ENCODE measurements around the gene TTC13. TPM values are rescaled to one million over a fixed set of nuclear protein-coding genes. Genes with fewer than 3 reads are reported as not detected.

Gene TTC13
- total RNA-seq, 1 experiment from 2014 or later = 33.0 TPM

- Histone ChIP-seq H3K9me3 (no peaks in the 10 kb centered on the region), H3K36me3 (peaks cover 14% of the 10 kb centered on the region), H3K27me3 (no peaks in the 10 kb centered on the region), H3K4me3 (no peak overlapping the region)
- no peak for DNase-seq
Measured at GRCh38 chr1:230975636-230976035, 3.0 kb downstream of the TTC13 start.

DNA sequence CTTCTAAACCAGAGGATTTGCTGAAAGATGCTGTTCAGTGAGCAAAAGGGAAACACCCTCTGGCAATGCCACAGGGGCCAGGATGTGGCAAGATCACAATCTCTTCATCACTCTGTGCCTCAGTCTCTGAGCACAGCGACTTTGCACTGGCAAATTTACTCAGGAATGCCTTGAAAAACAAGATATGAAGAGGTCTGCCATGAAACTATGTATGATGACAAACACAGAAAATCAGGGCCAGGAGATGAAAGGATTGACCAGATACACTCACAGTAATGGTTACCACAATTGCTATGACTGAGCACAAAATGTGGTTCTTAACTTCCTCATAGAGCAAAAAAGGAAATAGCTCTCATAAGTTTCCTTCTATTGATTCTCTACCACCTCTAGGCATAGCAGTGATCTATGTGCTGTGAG lies 5.8 kb downstream of the TTC13 start:
- Histone ChIP-seq H3K4me3 (no peak overlapping the region), H3K27me3 (no peaks in the 10 kb centered on the region), H3K9me3 (no peaks in the 10 kb centered on the region), H3K36me3 (peaks cover 11% of the 10 kb centered on the region)
- no peak for DNase-seq

DNA sequence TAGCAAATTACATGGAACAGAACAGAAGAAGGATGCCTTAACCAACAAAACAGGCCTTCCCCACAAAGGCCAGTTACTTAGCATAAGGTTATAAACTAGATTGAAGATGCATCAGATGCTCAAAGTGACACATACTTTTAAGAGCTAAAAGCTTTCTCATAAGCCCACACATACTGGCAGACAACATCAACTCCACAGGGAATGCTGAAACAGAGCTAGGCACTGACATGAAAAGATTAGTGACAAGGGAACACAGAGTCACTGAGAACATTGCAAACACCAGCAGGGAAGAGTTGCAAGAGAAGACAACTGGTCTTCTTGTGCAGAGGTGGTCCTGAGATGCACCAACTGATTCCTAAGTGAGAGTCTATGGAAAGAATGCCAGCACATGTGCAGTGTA lies 6.9 kb downstream of the TTC13 start:
- H3K36me3 ChIP-seq = peaks cover 11% of the 10 kb centered on the region
- no peak overlapping the region for H3K4me3 ChIP-seq
- H3K9me3 ChIP-seq = no peaks in the 10 kb centered on the region
- no peaks in the 10 kb centered on the region for H3K27me3 ChIP-seq
- no peak for DNase-seq

- Histone ChIP-seq H3K27me3 (no peaks in the 10 kb centered on the region), H3K9me3 (no peaks in the 10 kb centered on the region), H3K4me3 (no peak overlapping the region), H3K36me3 (no peaks in the 10 kb centered on the region)
- DNase-seq = no peak
Measured at GRCh38 chr1:230970432-230970831, 8.2 kb downstream of the TTC13 start.

DNA sequence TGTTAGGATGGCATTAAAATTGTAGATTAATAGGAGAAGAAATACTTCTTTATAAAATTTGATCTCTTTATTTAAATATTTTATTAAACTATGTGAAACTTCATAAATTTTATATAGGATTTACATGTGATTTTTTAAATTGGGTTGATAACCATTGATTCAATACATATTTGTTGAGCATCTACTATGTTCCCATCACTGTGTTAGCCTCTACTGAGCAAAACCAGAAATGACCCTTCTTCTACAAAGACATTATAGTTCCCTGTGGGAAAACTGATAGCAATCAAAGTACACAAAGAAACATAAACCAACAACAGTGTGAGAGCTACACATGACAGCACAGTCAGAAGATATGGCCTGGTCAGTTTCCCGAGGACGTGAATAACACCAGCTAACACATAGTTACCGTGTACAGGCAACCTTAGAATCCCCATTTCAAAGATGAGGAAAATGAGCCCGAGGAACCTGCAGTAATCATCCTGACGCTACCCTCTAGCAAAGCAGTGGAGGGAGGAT lies 12.2 kb downstream of the TTC13 start:
- Histone ChIP-seq H3K27me3 (no peaks in the 10 kb centered on the region), H3K36me3 (no peaks in the 10 kb centered on the region), H3K4me3 (no peak overlapping the region), H3K9me3 (no peaks in the 10 kb centered on the region)
- DNase-seq = no peak

DNA sequence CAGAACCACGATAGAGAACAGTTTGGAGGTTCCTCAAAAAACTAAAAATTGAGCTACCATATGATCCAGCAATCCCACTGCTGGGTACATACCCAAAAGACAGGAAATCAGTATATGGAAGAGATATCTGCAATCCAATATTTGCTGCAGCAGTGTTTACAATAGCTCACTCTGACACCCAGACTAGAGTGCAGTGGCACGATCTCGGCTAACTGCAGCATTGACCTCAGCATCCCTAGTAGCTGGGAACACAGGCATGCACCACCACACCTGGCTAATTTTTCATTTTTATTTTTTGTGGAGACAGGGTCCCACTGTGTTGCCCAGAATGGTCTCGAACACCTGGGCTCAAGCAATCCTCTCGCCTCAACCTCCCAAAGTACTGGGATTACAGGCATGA lies 13.1 kb downstream of the TTC13 start:
- Histone ChIP-seq H3K27me3 (no peaks in the 10 kb centered on the region), H3K4me3 (no peak overlapping the region), H3K36me3 (no peaks in the 10 kb centered on the region), H3K9me3 (no peaks in the 10 kb centered on the region)
- DNase-seq = no peak

DNA sequence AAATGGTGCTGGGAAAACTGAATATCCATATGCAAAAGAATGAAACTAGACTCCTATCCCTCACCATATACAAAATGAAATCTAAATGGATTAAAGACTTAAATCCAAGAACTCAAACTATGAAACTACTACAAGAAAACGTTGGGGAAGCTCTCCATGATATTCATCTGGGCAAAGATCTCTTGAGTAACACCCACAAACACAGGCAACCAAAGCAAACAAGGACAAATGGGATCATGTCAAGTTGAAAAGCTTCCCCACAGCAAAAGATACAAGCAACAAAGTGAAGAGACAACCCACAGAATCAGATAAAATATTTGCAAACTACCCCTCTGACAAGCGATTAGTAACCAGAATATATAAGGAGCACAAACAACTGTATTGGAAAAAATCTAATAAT lies 13.8 kb downstream of the TTC13 start:
- H3K36me3 ChIP-seq = no peaks in the 10 kb centered on the region
- no peak overlapping the region for H3K4me3 ChIP-seq
- H3K9me3 ChIP-seq = no peaks in the 10 kb centered on the region
- H3K27me3 ChIP-seq = no peaks in the 10 kb centered on the region
- no peak for DNase-seq

DNA sequence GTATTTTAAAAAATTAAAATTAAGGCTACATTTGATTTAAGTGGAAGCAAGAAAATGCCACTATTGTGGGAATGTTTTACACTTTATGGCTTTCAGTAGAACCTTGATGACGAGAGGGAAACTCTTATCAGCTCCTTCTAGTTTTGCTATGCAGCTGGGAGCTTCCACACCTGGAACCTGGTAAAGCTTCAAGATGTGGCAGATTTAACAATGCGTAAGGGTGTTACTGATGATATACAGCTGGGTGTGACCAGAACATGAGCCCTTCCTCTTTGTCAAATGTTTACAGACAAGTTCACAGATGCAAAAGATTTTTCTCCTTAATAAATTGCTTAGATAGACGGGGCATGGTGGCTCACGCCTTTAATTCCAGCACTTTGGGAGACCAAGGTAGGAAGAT lies 20.3 kb downstream of the TTC13 start:
- peaks cover 4% of the 10 kb centered on the region; the same call in 1 of the 2 replicates for H3K36me3 ChIP-seq
- no peaks in the 10 kb centered on the region for H3K9me3 ChIP-seq
- no peak overlapping the region for H3K4me3 ChIP-seq
- no peaks in the 10 kb centered on the region for H3K27me3 ChIP-seq
- DNase-seq = no peak

GRCh38 chr1:230957580-230957989 lies 21.1 kb downstream of the TTC13 start:
- Histone ChIP-seq H3K9me3 (no peaks in the 10 kb centered on the region), H3K27me3 (no peaks in the 10 kb centered on the region), H3K4me3 (no peak overlapping the region), H3K36me3 (peaks cover 4% of the 10 kb centered on the region; the same call in 1 of the 2 replicates)
- DNase-seq = no peak

- Histone ChIP-seq H3K36me3 (peaks cover 4% of the 10 kb centered on the region; the same call in 1 of the 2 replicates), H3K9me3 (no peaks in the 10 kb centered on the region), H3K4me3 (no peak overlapping the region), H3K27me3 (no peaks in the 10 kb centered on the region)
- DNase-seq = no peak
Measured at GRCh38 chr1:230950404-230950803, 28.3 kb downstream of the TTC13 start.

- no peak for DNase-seq
Measured at GRCh38 chr1:230948903-230949302, 29.8 kb downstream of the TTC13 start.

GRCh38 chr1:230948301-230948700 lies 30.4 kb downstream of the TTC13 start:
- H3K36me3 ChIP-seq = peaks cover 4% of the 10 kb centered on the region

More at GRCh38 chr1:230948903-230949302, 29.8 kb downstream of the TTC13 start:
- Histone ChIP-seq H3K27me3 (no peaks in the 10 kb centered on the region), H3K36me3 (peaks cover 3% of the 10 kb centered on the region; the same call in 1 of the 2 replicates), H3K9me3 (no peaks in the 10 kb centered on the region), H3K4me3 (no peak overlapping the region)

DNA sequence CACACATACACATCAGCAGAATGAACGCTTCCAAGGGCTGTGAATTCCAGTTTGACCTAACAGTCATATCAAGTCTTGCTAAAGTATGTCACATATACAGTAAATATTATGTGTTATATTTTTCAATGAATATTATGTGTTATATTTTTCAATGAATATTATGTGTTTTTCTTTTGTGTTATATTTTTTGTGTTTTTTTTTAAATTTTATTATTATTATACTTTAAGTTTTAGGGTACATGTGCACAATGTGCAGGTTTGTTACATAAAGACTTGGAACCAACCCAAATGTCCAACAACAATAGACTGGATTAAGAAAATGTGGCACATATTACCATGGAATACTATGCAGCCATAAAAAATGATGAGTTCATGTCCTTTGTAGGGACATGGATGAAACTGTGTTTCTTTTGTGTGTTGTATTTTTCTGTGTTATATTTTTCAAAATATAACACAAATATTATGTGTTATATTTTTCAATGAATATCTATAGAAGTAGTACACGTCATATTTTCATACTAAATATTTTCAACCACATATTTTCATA lies 35.5 kb downstream of the TTC13 start:
- Histone ChIP-seq H3K27me3 (no peaks in the 10 kb centered on the region), H3K4me3 (no peak overlapping the region), H3K36me3 (peaks cover 6% of the 10 kb centered on the region), H3K9me3 (no peaks in the 10 kb centered on the region)
- no peak for DNase-seq

More at GRCh38 chr1:230948301-230948700, 30.4 kb downstream of the TTC13 start:
- no peaks in the 10 kb centered on the region for H3K9me3 ChIP-seq
- H3K27me3 ChIP-seq = no peaks in the 10 kb centered on the region
- no peak overlapping the region for H3K4me3 ChIP-seq
- no peak for DNase-seq

DNA sequence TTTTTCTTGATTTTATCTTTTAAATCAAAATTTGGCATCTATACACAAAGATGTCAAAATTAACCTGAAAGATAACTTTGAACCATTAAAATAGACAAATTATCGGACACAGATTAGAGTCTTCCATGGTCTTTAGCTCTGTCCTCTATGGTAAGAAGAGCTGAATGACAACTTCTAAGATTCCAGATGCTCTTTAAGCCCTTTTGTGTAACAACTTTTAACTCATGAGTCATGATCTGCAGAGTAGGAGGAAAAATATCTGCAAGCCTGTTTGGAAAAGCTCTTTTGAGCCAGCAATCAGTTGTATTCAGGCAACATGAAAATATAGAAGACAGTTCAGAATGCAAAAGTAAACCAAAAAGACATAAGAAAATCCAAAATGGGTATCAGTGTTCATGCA lies 37.8 kb downstream of the TTC13 start:
- no peak for DNase-seq
- Histone ChIP-seq H3K9me3 (no peaks in the 10 kb centered on the region), H3K27me3 (no peaks in the 10 kb centered on the region), H3K36me3 (peaks cover 6% of the 10 kb centered on the region), H3K4me3 (no peak overlapping the region)

GRCh38 chr1:230939806-230940489 lies 38.7 kb downstream of the TTC13 start:
- Histone ChIP-seq H3K9me3 (no peaks in the 10 kb centered on the region), H3K36me3 (peaks cover 6% of the 10 kb centered on the region), H3K4me3 (no peak overlapping the region), H3K27me3 (no peaks in the 10 kb centered on the region)
- no peak for DNase-seq

- Histone ChIP-seq H3K4me3 (no peak overlapping the region), H3K36me3 (peaks cover 6% of the 10 kb centered on the region), H3K9me3 (no peaks in the 10 kb centered on the region), H3K27me3 (no peaks in the 10 kb centered on the region)
- no peak for DNase-seq
Measured at GRCh38 chr1:230938924-230939368, 39.7 kb downstream of the TTC13 start.

GRCh38 chr1:230937371-230937770 lies 41.3 kb downstream of the TTC13 start:
- Histone ChIP-seq H3K27me3 (no peaks in the 10 kb centered on the region), H3K4me3 (no peak overlapping the region), H3K36me3 (0 out of 2 replicates have a peak, but pooled peaks cover 3% of the 10 kb centered on the region), H3K9me3 (no peaks in the 10 kb centered on the region)
- DNase-seq = no peak

DNA sequence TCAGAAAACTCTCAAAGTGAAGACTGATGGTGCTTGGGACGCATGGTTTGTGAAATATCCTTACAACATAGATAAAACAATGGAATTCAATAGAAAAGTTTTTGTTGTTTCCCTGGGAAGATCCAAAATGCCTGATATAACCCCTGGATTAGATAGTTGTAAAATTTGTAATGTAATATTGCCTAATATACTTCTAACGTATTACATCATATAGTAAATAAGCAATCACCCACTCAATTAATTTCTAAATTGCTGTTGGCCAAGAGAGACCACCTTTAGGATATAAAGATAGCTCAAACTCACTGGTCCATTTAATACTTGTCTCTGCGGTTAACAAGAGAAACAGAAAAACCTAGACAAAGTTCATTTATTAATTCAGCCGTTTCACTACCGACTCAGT lies 42.2 kb downstream of the TTC13 start:
- Histone ChIP-seq H3K36me3 (peaks cover 5% of the 10 kb centered on the region), H3K27me3 (no peaks in the 10 kb centered on the region), H3K4me3 (no peak overlapping the region), H3K9me3 (no peaks in the 10 kb centered on the region)
- DNase-seq = no peak

All from MG63 (cell line).